ENCODE data around the gene FBXL5.

The FBXL5 gene

DNA sequence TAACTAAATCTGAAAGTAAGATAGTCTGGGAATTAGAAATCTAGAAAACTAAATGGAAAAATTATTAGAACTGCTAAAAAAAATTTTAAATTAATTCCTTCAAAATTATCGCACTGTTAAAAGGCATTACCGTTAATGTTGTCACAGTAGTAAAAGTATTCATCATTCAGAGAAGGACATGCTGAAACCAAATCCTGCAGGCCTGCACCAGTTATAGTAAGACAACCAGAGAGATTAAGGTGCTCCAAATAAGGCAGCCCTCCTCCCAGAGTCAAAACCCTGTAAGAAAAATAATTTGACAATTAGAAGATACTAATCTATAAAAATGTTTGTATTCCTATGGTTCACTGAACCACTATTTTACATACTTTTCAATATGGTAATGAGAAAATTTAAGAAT lies 43.0 kb downstream of the FBXL5 start:
- WGBS (ENCODE audit: extremely low coverage, insufficient coverage, low lambda C conversion rate) = no CpG with 5 or more reads among the region's 2 CpGs

DNA sequence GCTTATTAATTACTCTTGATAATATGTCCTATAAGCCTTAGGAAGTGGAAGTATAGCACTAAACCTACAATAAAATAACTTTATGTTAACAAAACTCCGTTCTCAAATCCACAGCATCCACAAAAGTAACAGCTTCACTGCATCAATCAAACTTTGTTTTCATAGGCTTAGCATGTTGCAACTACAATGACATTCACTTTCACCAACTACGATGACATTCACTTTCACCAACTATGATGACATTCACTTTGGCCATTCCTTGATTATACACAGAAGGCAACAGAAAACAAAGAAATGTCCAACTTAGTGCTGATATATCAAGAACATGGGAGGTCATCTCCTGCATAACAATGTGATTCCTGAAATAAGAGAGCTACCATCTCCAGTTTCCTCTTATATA lies 44.3 kb downstream of the FBXL5 start:
- Histone ChIP-seq H3K79me2 (ENCODE audit: control insufficient read depth, insufficient read depth, low read length) (no peaks in the 10 kb centered on the region), H3K27me3 (ENCODE audit: insufficient read depth, low read length, poor library complexity) (no peaks in the 10 kb centered on the region), H2BK120ac (ENCODE audit: low read depth, low read length) (no peak overlapping the region), H3K36me3 (ENCODE audit: control insufficient read depth, insufficient read depth, low read length) (no peaks in the 10 kb centered on the region), H3K27ac (ENCODE audit: low read depth, low read length) (no peak overlapping the region), H3K4ac (ENCODE audit: low read depth, low read length) (no peak overlapping the region), H3K9ac (ENCODE audit: low read length) (no peak overlapping the region), H3K56ac (ENCODE audit: low read length) (no peak overlapping the region), H4K8ac (ENCODE audit: low read depth, low read length) (no peak overlapping the region), H2AK5ac (ENCODE audit: low read length) (no peak overlapping the region), H2BK15ac (replicated peaks; ENCODE audit: low read depth) (no peak overlapping the region), H3K4me2 (ENCODE audit: low read length) (no peak overlapping the region), H4K5ac (ENCODE audit: low read length) (no peak overlapping the region), H3K4me1 (ENCODE audit: control insufficient read depth, low read depth, low read length) (no peaks in the 10 kb centered on the region), H3K23ac (ENCODE audit: low read length) (no peak overlapping the region), H3K79me1 (ENCODE audit: low read length) (peaks cover 3% of the 10 kb centered on the region), H2BK5ac (ENCODE audit: low read length) (no peak overlapping the region), H3K4me3 (ENCODE audit: low read length) (no peak overlapping the region), H3K18ac (ENCODE audit: low read length) (no peak overlapping the region)
- DNase-seq = no peak
- WGBS (ENCODE audit: extremely low coverage, insufficient coverage, low lambda C conversion rate) = no CpG with 5 or more reads among the region's 2 CpGs

More for the DNA sequence above, 43.0 kb downstream of the FBXL5 start:
- no peak overlapping the region for H3K56ac ChIP-seq (ENCODE audit: low read length)
- H3K9ac ChIP-seq (ENCODE audit: low read length) = no peak overlapping the region
- no peaks in the 10 kb centered on the region for H3K36me3 ChIP-seq (ENCODE audit: control insufficient read depth, insufficient read depth, low read length)
- H3K4me2 ChIP-seq (ENCODE audit: low read length) = no peak overlapping the region
- H3K79me1 ChIP-seq (ENCODE audit: low read length) = peaks cover 8% of the 10 kb centered on the region
- H3K18ac ChIP-seq (ENCODE audit: low read length) = no peak overlapping the region
- no peak overlapping the region for H3K23ac ChIP-seq (ENCODE audit: low read length)
- no peak overlapping the region for H3K4me3 ChIP-seq (ENCODE audit: low read length)
- no peak overlapping the region for H2BK5ac ChIP-seq (ENCODE audit: low read length)
- H2BK15ac ChIP-seq (replicated peaks; ENCODE audit: low read depth) = no peak overlapping the region
- no peak overlapping the region for H2AK5ac ChIP-seq (ENCODE audit: low read length)
- no peak for DNase-seq
- H3K27ac ChIP-seq (ENCODE audit: low read depth, low read length) = no peak overlapping the region
- no peak overlapping the region for H2BK120ac ChIP-seq (ENCODE audit: low read depth, low read length)
- H3K4me1 ChIP-seq (ENCODE audit: control insufficient read depth, low read depth, low read length) = no peaks in the 10 kb centered on the region
- H3K4ac ChIP-seq (ENCODE audit: low read depth, low read length) = no peak overlapping the region
- no peak overlapping the region for H4K5ac ChIP-seq (ENCODE audit: low read length)
- no peaks in the 10 kb centered on the region for H3K27me3 ChIP-seq (ENCODE audit: insufficient read depth, low read length, poor library complexity)
- no peak overlapping the region for H4K8ac ChIP-seq (ENCODE audit: low read depth, low read length)
- peaks cover 2% of the 10 kb centered on the region for H3K79me2 ChIP-seq (ENCODE audit: control insufficient read depth, insufficient read depth, low read length)

DNA sequence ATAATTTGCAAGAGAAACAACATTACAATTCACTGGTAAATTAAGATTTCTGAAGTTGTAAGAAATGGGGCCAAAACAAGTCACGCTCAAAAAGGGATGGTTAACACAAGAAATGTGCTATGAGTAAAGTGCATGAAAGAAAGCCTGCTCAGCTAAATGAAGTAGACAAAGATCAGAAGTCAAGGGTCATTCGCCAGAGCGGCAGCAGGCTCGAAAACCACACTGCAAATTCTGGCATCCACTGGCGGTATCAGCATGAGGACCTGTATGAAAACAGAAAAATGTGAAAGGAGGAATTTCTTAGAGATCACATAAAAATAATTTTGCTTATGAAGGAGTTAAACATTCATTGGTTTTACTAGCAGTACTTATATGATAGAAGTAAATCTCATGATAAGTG lies 49.6 kb downstream of the FBXL5 start:
- no peak overlapping the region for H2BK15ac ChIP-seq (replicated peaks; ENCODE audit: low read depth)
- H4K8ac ChIP-seq (ENCODE audit: low read depth, low read length) = no peak overlapping the region
- no peaks in the 10 kb centered on the region for H3K4me1 ChIP-seq (ENCODE audit: control insufficient read depth, low read depth, low read length)
- no peak overlapping the region for H4K5ac ChIP-seq (ENCODE audit: low read length)
- H2BK5ac ChIP-seq (ENCODE audit: low read length) = no peak overlapping the region
- H3K23ac ChIP-seq (ENCODE audit: low read length) = no peak overlapping the region
- no peak overlapping the region for H2AK5ac ChIP-seq (ENCODE audit: low read length)
- no peak overlapping the region for H3K27ac ChIP-seq (ENCODE audit: low read depth, low read length)
- no peak overlapping the region for H3K56ac ChIP-seq (ENCODE audit: low read length)
- H3K4ac ChIP-seq (ENCODE audit: low read depth, low read length) = no peak overlapping the region
- H3K9ac ChIP-seq (ENCODE audit: low read length) = no peak overlapping the region
- no peaks in the 10 kb centered on the region for H3K27me3 ChIP-seq (ENCODE audit: insufficient read depth, low read length, poor library complexity)
- WGBS (ENCODE audit: extremely low coverage, insufficient coverage, low lambda C conversion rate) = no CpG with 5 or more reads among the region's 5 CpGs
- H2BK120ac ChIP-seq (ENCODE audit: low read depth, low read length) = no peak overlapping the region
- H3K18ac ChIP-seq (ENCODE audit: low read length) = no peak overlapping the region
- H3K4me3 ChIP-seq (ENCODE audit: low read length) = no peak overlapping the region
- no peaks in the 10 kb centered on the region for H3K79me2 ChIP-seq (ENCODE audit: control insufficient read depth, insufficient read depth, low read length)
- no peaks in the 10 kb centered on the region for H3K36me3 ChIP-seq (ENCODE audit: control insufficient read depth, insufficient read depth, low read length)
- DNase-seq = no peak
- no peak overlapping the region for H3K4me2 ChIP-seq (ENCODE audit: low read length)
- H3K79me1 ChIP-seq (ENCODE audit: low read length) = no peaks in the 10 kb centered on the region

DNA sequence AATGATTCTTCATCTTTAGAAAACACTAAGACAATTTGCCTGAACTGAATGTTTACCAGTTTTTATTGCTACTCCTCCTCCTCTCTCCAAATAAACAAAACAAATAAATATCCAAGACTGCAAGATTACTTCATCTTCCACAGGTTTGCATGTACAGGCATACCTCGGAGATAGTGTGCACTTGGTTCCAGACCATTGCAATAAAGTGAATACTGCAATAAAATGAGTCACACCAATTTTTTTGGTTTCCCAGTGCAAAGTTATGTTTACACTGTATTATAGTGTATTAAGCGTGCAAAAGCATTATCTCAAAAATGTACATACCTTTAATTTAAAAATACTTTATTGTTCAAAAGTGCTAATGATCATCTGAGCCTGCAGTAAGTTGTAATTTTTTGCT lies 53.3 kb downstream of the FBXL5 start:
- no peak overlapping the region for H3K27ac ChIP-seq (ENCODE audit: low read depth, low read length)
- H4K8ac ChIP-seq (ENCODE audit: low read depth, low read length) = no peak overlapping the region
- no peak overlapping the region for H3K4ac ChIP-seq (ENCODE audit: low read depth, low read length)
- WGBS (ENCODE audit: extremely low coverage, insufficient coverage, low lambda C conversion rate) = no CpG with 5 or more reads among the region's 2 CpGs
- H3K4me1 ChIP-seq (ENCODE audit: control insufficient read depth, low read depth, low read length) = no peaks in the 10 kb centered on the region
- H3K18ac ChIP-seq (ENCODE audit: low read length) = no peak overlapping the region
- H3K79me1 ChIP-seq (ENCODE audit: low read length) = no peaks in the 10 kb centered on the region
- no peak overlapping the region for H3K9ac ChIP-seq (ENCODE audit: low read length)
- H2BK5ac ChIP-seq (ENCODE audit: low read length) = no peak overlapping the region
- no peaks in the 10 kb centered on the region for H3K27me3 ChIP-seq (ENCODE audit: insufficient read depth, low read length, poor library complexity)
- H3K23ac ChIP-seq (ENCODE audit: low read length) = no peak overlapping the region
- H3K4me3 ChIP-seq (ENCODE audit: low read length) = no peak overlapping the region
- no peaks in the 10 kb centered on the region for H3K36me3 ChIP-seq (ENCODE audit: control insufficient read depth, insufficient read depth, low read length)
- no peak overlapping the region for H3K56ac ChIP-seq (ENCODE audit: low read length)
- no peak overlapping the region for H4K5ac ChIP-seq (ENCODE audit: low read length)
- H2BK15ac ChIP-seq (replicated peaks; ENCODE audit: low read depth) = no peak overlapping the region
- H3K4me2 ChIP-seq (ENCODE audit: low read length) = no peak overlapping the region
- H2BK120ac ChIP-seq (ENCODE audit: low read depth, low read length) = no peak overlapping the region
- H2AK5ac ChIP-seq (ENCODE audit: low read length) = no peak overlapping the region
- H3K79me2 ChIP-seq (ENCODE audit: control insufficient read depth, insufficient read depth, low read length) = no peaks in the 10 kb centered on the region
- DNase-seq = no peak

DNA sequence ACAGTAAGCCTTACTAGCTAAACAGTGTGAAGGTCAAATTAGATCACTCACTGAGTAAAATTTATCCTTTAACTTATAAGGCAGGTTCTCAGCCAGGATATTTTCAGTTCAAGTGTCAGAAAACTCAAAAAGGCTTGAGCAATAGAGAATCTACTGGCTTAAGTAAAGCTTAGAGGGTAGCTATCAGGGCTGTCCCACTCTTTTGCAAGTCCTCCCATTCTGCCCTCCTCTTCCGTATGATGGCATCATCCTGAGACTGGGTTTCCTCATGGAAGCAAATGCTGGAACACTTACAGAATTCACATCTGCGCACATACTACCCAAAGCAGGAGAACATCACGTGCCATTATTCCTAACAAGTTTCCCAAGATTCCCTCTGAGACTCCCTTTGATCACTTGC lies 55.0 kb downstream of the FBXL5 start:
- no peak overlapping the region for H2BK120ac ChIP-seq (ENCODE audit: low read depth, low read length)
- no peak overlapping the region for H3K23ac ChIP-seq (ENCODE audit: low read length)
- DNase-seq = no peak
- no peak overlapping the region for H3K9ac ChIP-seq (ENCODE audit: low read length)
- no peaks in the 10 kb centered on the region for H3K4me1 ChIP-seq (ENCODE audit: control insufficient read depth, low read depth, low read length)
- no peak overlapping the region for H3K4ac ChIP-seq (ENCODE audit: low read depth, low read length)
- H3K4me2 ChIP-seq (ENCODE audit: low read length) = no peak overlapping the region
- no peak overlapping the region for H2BK15ac ChIP-seq (replicated peaks; ENCODE audit: low read depth)
- no peak overlapping the region for H4K5ac ChIP-seq (ENCODE audit: low read length)
- no peaks in the 10 kb centered on the region for H3K79me2 ChIP-seq (ENCODE audit: control insufficient read depth, insufficient read depth, low read length)
- no CpG with 5 or more reads among the region's 3 CpGs for WGBS (ENCODE audit: extremely low coverage, insufficient coverage, low lambda C conversion rate)
- no peak overlapping the region for H4K8ac ChIP-seq (ENCODE audit: low read depth, low read length)
- H3K27ac ChIP-seq (ENCODE audit: low read depth, low read length) = no peak overlapping the region
- H2BK5ac ChIP-seq (ENCODE audit: low read length) = no peak overlapping the region
- no peak overlapping the region for H3K18ac ChIP-seq (ENCODE audit: low read length)
- H3K27me3 ChIP-seq (ENCODE audit: insufficient read depth, low read length, poor library complexity) = no peaks in the 10 kb centered on the region
- H3K4me3 ChIP-seq (ENCODE audit: low read length) = no peak overlapping the region
- H3K56ac ChIP-seq (ENCODE audit: low read length) = no peak overlapping the region
- no peaks in the 10 kb centered on the region for H3K36me3 ChIP-seq (ENCODE audit: control insufficient read depth, insufficient read depth, low read length)
- no peaks in the 10 kb centered on the region for H3K79me1 ChIP-seq (ENCODE audit: low read length)
- H2AK5ac ChIP-seq (ENCODE audit: low read length) = no peak overlapping the region

DNA sequence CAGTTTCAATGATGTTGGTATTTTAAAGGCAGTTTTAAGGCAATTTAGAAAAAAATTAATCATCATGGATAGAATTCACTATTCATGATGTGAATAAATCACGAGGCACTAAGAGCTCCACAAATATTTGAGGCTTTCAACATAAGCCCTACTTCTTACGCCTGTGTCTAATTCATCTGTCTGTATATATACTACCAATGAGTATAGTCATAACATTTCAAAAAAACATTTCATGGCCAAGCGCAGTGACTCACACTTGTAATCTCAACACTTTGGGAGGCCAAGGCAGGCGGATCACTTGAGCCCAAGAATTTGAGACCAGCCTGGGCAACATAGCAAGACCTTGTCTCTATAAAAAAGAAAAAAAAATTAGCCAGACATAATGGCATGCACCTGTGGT lies 56.5 kb downstream of the FBXL5 start:
- Histone ChIP-seq H3K79me1 (ENCODE audit: low read length) (no peaks in the 10 kb centered on the region), H3K4me3 (ENCODE audit: low read length) (no peak overlapping the region), H3K4me1 (ENCODE audit: control insufficient read depth, low read depth, low read length) (no peaks in the 10 kb centered on the region), H4K5ac (ENCODE audit: low read length) (no peak overlapping the region), H3K4me2 (ENCODE audit: low read length) (no peak overlapping the region), H2BK5ac (ENCODE audit: low read length) (no peak overlapping the region), H2AK5ac (ENCODE audit: low read length) (no peak overlapping the region), H3K9ac (ENCODE audit: low read length) (no peak overlapping the region), H3K79me2 (ENCODE audit: control insufficient read depth, insufficient read depth, low read length) (no peaks in the 10 kb centered on the region), H2BK15ac (replicated peaks; ENCODE audit: low read depth) (no peak overlapping the region), H3K23ac (ENCODE audit: low read length) (no peak overlapping the region), H4K8ac (ENCODE audit: low read depth, low read length) (no peak overlapping the region), H3K27ac (ENCODE audit: low read depth, low read length) (no peak overlapping the region), H3K56ac (ENCODE audit: low read length) (no peak overlapping the region), H3K18ac (ENCODE audit: low read length) (no peak overlapping the region), H3K4ac (ENCODE audit: low read depth, low read length) (no peak overlapping the region), H2BK120ac (ENCODE audit: low read depth, low read length) (no peak overlapping the region), H3K36me3 (ENCODE audit: control insufficient read depth, insufficient read depth, low read length) (no peaks in the 10 kb centered on the region), H3K27me3 (ENCODE audit: insufficient read depth, low read length, poor library complexity) (no peaks in the 10 kb centered on the region)
- no CpG with 5 or more reads among the region's 4 CpGs for WGBS (ENCODE audit: extremely low coverage, insufficient coverage, low lambda C conversion rate)
- no peak for DNase-seq
